ENCODE results near the gene INPP5A.

The INPP5A gene

DNA sequence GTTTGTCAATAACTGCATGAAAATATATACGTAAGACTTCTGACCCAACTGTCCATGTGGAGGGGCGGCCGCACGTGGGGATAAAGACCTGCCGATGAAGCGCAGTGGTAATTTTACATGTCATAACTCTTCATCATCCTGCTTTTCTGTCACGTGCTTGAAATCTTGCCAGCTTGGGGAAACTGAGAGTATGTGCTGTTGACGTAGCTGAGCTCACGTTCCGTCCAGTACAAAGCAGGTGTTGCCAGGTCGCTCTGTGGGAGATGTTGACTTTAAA is 105.1 kb downstream of the INPP5A start:
- Mint-ChIP-seq H3K27me3 (ENCODE audit: low read depth) (peaks cover 4% of the 10 kb centered on the region), H3K27ac (no peak overlapping the region), H3K9me3 (peaks cover 10% of the 10 kb centered on the region), H3K4me1 (peaks cover 11% of the 10 kb centered on the region), H3K36me3 (ENCODE audit: low read depth) (peaks cover 4% of the 10 kb centered on the region), H3K4me3 (no peak overlapping the region)
- TF ChIP-seq, protein P1, sequence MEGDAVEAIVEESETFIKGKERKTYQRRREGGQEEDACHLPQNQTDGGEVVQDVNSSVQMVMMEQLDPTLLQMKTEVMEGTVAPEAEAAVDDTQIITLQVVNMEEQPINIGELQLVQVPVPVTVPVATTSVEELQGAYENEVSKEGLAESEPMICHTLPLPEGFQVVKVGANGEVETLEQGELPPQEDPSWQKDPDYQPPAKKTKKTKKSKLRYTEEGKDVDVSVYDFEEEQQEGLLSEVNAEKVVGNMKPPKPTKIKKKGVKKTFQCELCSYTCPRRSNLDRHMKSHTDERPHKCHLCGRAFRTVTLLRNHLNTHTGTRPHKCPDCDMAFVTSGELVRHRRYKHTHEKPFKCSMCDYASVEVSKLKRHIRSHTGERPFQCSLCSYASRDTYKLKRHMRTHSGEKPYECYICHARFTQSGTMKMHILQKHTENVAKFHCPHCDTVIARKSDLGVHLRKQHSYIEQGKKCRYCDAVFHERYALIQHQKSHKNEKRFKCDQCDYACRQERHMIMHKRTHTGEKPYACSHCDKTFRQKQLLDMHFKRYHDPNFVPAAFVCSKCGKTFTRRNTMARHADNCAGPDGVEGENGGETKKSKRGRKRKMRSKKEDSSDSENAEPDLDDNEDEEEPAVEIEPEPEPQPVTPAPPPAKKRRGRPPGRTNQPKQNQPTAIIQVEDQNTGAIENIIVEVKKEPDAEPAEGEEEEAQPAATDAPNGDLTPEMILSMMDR (IDR thresholded peaks at IDR 0.05; ENCODE audit: unreplicated experiment in 3 of 3) = no peak

DNA sequence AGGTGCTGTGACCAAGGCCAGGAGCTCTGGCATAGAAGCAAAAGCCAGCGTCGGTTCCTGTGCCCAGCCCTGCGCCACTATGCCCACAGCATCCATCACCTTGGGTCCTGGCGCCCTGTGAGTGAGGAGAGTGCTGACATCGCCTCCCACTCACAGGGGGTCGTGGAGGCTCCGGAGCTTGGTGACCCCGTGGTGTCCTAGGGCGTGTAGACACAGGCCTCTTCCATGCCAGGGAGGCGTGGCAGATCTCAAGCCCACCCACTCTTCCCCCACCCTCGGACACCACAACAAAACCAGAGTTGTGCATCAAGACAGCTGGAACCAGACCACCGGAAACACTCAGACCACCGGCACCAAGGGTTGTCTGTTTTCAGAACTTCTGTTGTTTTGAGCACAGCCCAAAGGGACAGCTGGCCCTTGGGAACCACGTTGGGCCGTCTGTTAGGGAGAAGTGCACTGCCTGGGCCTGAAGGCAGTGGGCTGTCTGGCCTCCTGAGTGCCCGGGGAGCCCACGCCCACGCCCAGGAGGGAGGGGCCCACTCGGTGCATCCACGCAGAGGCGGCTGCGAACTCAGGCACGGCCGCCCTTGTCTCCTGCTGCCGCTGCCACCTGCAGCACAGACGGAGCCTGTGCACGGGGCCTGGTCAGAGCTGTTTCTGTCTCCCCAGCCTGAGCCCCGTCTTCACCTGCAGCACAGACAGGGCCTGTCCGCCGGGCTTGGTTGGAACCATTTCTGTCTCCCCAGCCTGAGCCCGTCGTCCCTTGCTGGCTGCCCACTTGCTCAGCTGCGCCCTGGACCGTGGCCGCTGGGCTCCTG is 106.3 kb downstream of the INPP5A start:
- peaks cover 3% of the 10 kb centered on the region for H3K27me3 Mint-ChIP-seq (ENCODE audit: low read depth)
- TF ChIP-seq, protein P1 (IDR thresholded peaks at IDR 0.05; ENCODE audit: unreplicated experiment in 3 of 3) = no peak
- H3K4me3 Mint-ChIP-seq = no peak overlapping the region
- peaks cover 10% of the 10 kb centered on the region for H3K4me1 Mint-ChIP-seq
- H3K36me3 Mint-ChIP-seq (ENCODE audit: low read depth) = peaks cover 8% of the 10 kb centered on the region
- H3K9me3 Mint-ChIP-seq = peaks cover 10% of the 10 kb centered on the region
- H3K27ac Mint-ChIP-seq = no peak overlapping the region

DNA sequence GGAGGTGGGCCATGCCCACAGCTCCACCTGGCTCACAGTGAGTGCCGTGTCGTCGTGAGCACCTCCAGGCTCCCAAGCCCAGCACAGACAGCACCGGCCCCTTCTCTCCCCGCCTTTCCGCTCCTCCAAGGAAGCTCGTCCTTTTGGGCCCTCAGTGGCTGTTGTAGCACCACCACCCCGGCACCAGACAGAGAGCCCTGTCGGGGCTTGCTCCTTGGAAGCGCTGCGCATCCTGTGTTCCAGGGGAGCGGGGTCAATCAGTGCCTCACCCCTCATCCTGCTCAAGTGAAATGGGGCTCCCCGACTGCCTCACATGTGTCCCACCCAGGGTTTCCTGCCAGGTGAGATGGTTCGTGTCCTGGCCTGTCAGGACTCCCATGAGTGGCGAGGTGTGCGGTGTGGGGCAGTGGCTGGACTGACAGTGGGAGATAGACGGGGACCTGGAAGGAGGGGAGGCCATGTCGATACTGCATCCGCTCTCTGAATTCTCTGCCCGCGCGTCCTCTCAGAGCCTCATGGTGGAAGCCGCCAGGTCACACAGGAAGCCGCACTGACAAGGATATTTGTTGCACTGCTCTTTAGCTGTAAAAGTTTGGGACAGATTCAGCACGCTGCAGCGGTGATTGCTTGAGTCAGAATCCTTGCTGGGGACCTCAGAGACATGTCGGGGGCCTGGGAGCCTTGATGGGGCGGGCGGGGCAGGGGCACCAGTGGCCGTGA is 107.1 kb downstream of the INPP5A start:
- Mint-ChIP-seq H3K9me3 (peaks cover 8% of the 10 kb centered on the region), H3K27me3 (ENCODE audit: low read depth) (peaks cover 3% of the 10 kb centered on the region), H3K4me1 (peaks cover 10% of the 10 kb centered on the region), H3K36me3 (ENCODE audit: low read depth) (peaks cover 8% of the 10 kb centered on the region), H3K27ac (no peak overlapping the region), H3K4me3 (no peak overlapping the region)
- TF ChIP-seq, protein P1 (IDR thresholded peaks at IDR 0.05; ENCODE audit: unreplicated experiment in 3 of 3) = no peak

DNA sequence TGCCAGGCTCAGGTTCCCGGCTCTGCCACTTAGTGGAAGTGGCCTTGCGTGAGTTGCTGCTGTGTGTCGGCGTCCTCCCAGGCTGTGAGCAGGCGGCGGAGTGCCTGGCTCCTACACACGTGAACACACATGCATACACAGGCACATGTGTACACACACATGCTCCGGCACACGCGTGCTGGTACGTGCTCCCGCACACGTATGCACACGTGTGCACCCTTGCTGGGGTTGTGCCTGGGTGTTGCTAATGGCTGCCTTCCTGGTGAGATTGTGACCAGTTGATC is 107.6 kb downstream of the INPP5A start:
- Mint-ChIP-seq H3K4me3 (no peak overlapping the region), H3K27ac (no peak overlapping the region), H3K4me1 (peaks cover 10% of the 10 kb centered on the region), H3K27me3 (ENCODE audit: low read depth) (peaks cover 3% of the 10 kb centered on the region), H3K9me3 (peaks cover 4% of the 10 kb centered on the region), H3K36me3 (ENCODE audit: low read depth) (peaks cover 8% of the 10 kb centered on the region)
- TF ChIP-seq, protein P1 (IDR thresholded peaks at IDR 0.05; ENCODE audit: unreplicated experiment in 3 of 3) = no peak

DNA sequence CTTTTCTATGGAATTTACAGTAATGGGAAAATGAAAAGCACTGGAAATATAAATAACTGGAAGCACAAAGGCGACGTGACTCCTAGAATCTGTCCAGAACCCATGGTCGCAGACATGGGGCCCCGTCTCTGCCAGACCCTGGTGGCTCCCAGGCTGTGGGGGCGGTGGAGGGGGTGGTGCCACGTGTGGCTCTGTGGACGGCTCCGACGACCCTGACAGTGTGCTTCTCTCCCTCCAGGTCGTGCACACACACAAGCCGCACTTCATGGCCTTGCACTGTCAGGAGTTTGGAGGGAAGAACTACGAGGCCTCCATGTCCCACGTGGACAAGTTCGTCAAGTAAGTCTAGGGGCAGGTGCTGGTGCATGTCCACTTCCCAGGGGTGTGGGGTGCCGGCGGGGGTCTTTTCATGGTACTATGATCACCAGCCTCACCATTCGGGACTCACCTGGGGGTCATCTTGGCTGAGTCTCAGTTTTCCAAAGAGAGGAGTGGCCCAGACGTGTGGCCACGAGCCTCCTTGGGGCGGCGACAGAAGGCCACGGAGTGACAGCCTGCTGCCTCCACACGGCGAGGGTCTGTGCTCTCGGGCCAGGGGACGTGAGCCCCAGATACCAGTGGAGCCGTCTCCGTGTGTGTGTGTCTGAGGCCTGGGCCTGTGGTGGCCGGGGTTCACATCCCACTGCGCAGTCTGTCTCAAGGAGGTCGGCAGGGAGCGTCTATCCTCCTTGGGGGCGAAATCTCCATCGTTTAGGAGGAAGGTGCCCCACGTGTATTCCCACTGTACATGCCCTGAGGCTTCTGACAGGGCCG is 108.2 kb downstream of the INPP5A start:
- H3K27me3 Mint-ChIP-seq (ENCODE audit: low read depth) = peaks cover 3% of the 10 kb centered on the region
- TF ChIP-seq, protein P1 (IDR thresholded peaks at IDR 0.05; ENCODE audit: unreplicated experiment in 3 of 3) = no peak
- no peaks in the 10 kb centered on the region for H3K9me3 Mint-ChIP-seq
- peaks cover 4% of the 10 kb centered on the region for H3K36me3 Mint-ChIP-seq (ENCODE audit: low read depth)
- H3K4me3 Mint-ChIP-seq = no peak overlapping the region
- H3K27ac Mint-ChIP-seq = no peak overlapping the region
- peaks cover 10% of the 10 kb centered on the region for H3K4me1 Mint-ChIP-seq

All from nephron (organoid).